Renal cortex interstitium (tissue), 11 donors: ENCODE data around the gene KCNJ12. TPM values are rescaled to one million over a fixed set of nuclear protein-coding genes. Genes with fewer than 3 reads are reported as not detected.
"Not testable (repeated sequence)": the region's sequence is repeated elsewhere in the genome, so short reads cannot be mapped to it uniquely, and the experiment has no call there.

ENCODE experiments used
- DNase-seq, 11 donors: peaks; one replicate each; pipeline ENCODE4 v3.0.0-alpha.2; 2013; ENCODE audit warnings: low read depth in 9 of 11, low spot score in 4 of 11; ENCODE audit errors: extremely low read depth in 1 of 11
- polyA plus RNA-seq, 3 donors: library from polyadenylated mRNA; unstranded; fragments of 120-200 nt; gene quantifications; one replicate each; pipeline ENCODE4 v1.2.1, GENCODE V29; 2013; ENCODE audit not compliant: insufficient read length in 3 of 3

Gene KCNJ12
- polyA plus RNA-seq, 3 donors = 4.3 to 6.8 (median 5.2) TPM

DNA sequence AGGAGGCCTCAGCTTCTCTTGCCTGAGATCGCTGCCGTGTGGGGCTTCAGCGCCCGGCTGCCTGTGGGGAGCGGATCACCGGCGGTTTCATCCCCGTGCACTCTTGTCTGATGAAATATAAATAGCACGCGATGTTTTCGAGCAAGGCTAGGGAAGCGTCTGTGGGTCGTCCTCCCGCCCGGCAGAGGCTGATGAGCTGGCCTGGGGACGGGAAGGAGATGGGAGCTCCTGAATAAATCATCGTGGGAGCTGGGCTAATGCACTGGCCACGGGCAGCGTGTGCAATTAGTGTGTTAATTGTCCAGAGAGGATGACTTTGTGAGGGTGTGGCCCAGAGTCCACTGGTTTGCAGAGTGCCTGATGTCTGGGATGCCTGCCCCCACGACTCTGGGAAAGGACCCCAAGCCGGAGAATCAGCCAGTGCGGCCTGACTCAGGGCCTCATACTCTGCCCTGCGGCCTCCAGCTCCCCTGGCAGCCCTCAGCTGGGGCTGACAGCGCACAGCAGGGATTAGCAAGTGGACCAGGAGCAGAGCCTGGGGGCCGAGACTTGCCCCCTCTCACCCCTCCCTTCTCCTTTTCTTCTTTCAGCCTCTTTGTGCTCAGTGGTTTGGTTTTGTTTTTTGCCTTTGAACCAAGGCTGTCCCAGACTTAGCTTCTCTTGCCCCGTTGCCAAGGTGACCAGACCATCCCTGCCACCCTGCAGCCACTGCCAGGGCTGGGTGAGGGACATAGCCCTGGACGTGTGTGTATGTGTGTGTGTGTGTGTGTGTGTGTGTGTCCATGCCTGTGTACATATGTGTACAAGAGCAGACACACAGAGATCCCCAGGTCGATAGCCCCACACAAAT is 21.4 kb downstream of the KCNJ12 start:
- no peak for DNase-seq

DNA sequence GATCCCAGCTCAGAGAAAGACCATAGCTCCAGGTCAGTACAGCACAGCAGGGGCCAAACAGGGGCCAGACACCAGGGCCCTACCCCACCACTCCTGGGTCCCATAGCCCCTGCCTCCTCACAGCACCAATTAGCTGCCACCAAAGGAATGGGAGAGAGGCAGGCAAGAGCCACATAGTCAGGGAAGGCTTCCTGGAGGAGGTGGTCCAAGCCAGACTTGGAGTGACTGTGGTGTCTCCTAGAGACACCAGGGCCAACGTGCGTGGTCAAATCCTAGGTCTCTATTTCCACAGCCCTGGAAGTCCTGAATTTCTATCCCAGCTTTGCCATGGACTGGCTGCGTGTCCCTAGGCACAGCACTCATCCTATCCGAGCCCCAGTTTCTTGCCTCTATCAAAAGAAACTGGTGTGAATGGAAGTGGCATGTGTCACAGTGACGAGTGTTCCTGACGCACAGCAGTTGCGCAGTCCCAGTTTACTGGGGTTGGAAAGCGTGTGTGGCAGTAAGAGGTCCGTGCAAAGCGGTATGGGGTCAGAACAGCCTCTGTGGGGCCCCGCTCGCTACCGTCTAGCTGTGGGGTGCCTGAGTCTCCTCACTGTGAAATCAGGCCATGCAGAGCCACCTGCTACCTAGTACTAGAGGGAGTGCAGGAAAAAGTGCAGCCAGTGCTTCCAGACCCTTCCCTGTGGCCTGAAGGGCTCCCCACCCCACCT is 23.5 kb downstream of the KCNJ12 start:
- DNase-seq = no peak

GRCh38 chr17:21400187-21400569 is 24.0 kb downstream of the KCNJ12 start:
- DNase-seq = not testable (repeated sequence)

GRCh38 chr17:21400816-21401593 is 24.8 kb downstream of the KCNJ12 start:
- no peak for DNase-seq

- DNase-seq = not testable (repeated sequence)
Observed at GRCh38 chr17:21402166-21402571, 26.0 kb downstream of the KCNJ12 start.

- DNase-seq = not testable (repeated sequence)
Observed at GRCh38 chr17:21402926-21403325, 26.8 kb downstream of the KCNJ12 start.

DNA sequence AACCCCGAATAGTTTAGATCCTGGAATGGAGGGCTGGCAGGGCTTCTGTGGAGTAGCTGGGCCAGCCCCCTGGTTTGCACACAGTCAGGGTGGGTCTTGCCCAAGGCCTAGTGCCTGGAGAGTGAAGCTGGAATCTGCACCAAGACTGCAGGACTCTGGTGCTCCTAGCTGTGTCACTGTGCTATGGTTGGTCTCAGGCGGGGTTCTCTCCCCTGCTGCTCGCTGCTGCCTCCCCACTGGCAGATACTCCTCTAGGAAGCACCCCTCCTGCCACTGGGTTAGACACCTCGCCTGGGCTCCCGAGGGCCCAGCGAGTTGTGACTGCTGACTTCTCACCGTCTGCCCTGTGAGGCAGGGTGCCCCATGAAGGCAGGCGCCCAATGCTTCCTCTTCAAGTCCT is 27.9 kb downstream of the KCNJ12 start:
- not testable (repeated sequence) for DNase-seq

DNA sequence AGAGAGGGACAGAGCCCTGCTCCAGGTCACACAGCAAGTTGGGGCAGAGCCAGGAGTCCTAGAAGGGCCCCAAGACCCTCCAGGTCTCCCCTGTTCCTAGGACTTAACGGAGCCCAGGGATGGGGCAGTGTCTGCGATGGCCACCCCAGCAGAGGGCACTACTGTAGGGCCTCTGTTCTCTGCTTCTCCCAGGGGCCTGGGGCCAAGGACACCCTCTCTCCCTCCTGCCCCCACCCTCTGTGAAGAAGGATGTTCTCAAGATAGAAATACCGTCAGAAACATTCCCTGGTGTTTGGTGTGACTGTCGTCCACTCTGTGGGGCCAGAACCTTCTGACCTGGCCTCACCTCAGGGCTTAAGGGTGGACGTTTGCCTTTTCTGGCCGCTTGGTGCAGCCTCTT is 28.4 kb downstream of the KCNJ12 start:
- DNase-seq = not testable (repeated sequence)

DNA sequence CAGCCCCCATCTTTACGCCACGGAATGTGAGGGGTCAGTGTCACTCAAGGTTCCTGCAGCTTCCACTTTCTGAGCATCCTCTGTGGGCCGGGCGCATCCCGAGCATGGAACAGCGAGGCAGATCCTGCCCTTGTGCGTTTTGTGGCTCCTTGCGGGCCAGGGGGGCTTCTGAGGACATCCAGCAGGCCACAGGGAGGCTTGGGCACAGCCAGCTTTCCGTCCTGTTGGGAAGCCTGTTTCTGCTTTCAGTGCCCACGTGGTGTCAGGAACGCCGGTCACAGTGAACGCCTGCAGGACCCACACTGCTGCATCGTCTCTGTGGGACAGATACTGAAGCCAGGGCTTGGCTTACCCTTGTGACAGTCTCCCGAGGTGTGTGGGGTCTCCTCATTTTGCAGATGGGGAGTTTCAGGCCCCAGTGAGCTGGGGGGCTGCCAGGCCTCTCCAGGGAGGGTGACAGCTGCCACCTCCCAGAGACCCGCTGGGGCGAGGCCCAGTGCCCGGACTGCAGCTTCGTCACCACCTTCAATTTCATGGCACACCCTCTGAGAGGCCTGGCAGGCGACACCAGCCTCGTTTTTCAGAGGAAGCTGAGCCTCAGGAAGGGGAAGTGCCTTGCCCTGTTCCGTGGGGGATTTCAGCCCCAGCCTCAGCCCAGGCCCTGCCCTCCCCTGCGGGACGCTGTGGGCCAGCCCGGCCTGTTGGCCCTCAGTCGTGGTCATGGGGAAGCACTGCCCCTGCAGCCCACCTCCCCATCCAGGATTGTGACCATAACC is 29.0 kb downstream of the KCNJ12 start:
- DNase-seq = not testable (repeated sequence)

GRCh38 chr17:21405904-21406400 is 29.8 kb downstream of the KCNJ12 start:
- not testable (repeated sequence) for DNase-seq

GRCh38 chr17:21406616-21407404 is 30.7 kb downstream of the KCNJ12 start:
- not testable (repeated sequence) for DNase-seq

DNA sequence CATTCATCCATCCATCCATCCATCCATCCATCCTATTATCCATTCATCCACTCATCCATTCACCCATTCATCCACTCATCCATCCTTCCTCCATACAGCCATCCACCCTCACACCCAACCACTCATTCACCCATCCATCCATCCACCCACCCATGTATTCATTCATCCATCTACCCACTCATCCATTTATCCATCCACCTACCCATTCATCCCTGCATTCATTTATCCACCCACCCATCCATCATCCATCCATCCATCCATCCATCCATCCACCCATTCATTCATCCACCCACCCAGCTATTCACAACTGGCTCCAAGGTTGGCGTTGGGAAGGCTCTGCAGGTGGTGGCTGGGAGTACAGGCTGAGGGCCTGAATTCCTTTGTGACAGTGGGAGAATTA is 31.6 kb downstream of the KCNJ12 start:
- DNase-seq = not testable (repeated sequence)

DNA sequence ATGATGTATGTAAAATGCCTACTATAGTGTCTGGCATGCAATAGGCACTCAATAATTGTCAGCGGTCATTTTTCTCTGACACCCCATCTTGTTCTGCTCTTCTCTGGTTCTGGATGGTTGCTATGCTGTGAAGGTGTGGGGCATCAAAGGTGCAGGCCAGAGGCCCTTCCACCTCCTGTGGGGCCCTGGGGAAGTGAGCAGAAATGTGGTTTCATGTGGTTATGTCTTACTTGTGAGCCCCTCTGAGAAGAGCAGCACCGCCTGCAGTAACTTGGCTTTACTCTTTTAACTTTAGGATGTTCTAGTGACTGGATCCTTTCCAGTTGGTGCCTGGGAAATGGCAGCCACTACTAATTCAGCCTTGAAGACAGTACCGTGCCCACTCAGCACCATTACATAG is 32.1 kb downstream of the KCNJ12 start:
- not testable (repeated sequence) for DNase-seq

- not testable (repeated sequence) for DNase-seq
Observed at GRCh38 chr17:21408766-21409300, 32.7 kb downstream of the KCNJ12 start.

- not testable (repeated sequence) for DNase-seq
Observed at GRCh38 chr17:21409388-21409787, 33.2 kb downstream of the KCNJ12 start.

- DNase-seq = not testable (repeated sequence)
Observed at GRCh38 chr17:21409971-21410370, 33.8 kb downstream of the KCNJ12 start.

DNA sequence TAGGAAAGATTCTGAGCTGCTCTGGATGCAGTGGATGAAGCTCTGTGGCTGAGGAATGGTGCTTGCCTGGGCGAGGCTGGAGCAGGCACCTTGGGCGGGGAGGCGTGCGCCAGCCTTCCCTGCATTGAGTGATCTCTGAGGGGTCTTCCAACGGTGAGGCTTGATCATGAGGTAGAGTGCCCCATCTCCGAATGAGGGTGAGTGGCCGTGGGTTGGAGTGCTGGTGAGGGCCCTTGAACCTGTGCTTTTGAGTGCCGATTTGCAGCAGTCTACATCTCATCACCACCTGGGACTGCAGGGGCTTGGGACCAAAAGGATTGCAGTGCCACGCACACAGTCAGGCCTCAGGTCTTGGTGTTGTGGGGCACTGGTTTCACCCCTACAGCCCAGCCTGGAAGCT is 34.2 kb downstream of the KCNJ12 start:
- not testable (repeated sequence) for DNase-seq
